HL-60 (cell line): ENCODE data around the gene MLLT3.

Experiments
- DNase-seq, 2 experiments: peaks; one replicate each; pipeline ENCODE4 v3.0.0-alpha.2; 2010 to 2020; ENCODE audit warnings: low read depth in 1 of 2, low spot score in 1 of 2
- H3K27ac ChIP-seq: fragments of 250-450 bp; sonication (Bioruptor Pico); replicated peaks from 2 replicates; pipeline ENCODE4 v1.5.1; 2020; ENCODE audit warnings: mild to moderate bottlenecking, moderate library complexity
- H3K27me3 ChIP-seq: fragments of 250-450 bp; sonication (Bioruptor Pico); 2 replicates; pipeline ENCODE4 v1.5.1; 2021; ENCODE audit warnings: mild to moderate bottlenecking, moderate library complexity; ENCODE audit not compliant: insufficient read depth, poor library complexity, severe bottlenecking
- H3K4me3 ChIP-seq: replicated peaks from 2 replicates; pipeline ENCODE4 v1.5.1; 2011; ENCODE audit warnings: mild to moderate bottlenecking, control low read depth, low read length; ENCODE audit not compliant: insufficient read depth
- GABPA ChIP-seq: IDR thresholded peaks from 2 replicates; pipeline ENCODE4 v1.6.1; 2012; ENCODE audit warnings: low read depth
- POLR2AphosphoS5 ChIP-seq: IDR thresholded peaks from 2 replicates; pipeline ENCODE4 v1.6.1; 2012; ENCODE audit warnings: low read depth
- SPI1 ChIP-seq: IDR thresholded peaks from 2 replicates; pipeline ENCODE4 v1.6.1; 2012; ENCODE audit warnings: low read depth, mild to moderate bottlenecking, borderline replicate concordance
- TF ChIP-seq, protein P1 (sequence below): IDR thresholded peaks from 2 replicates; pipeline ENCODE4 v1.6.1; 2012; ENCODE audit warnings: low read depth; ENCODE audit not compliant: insufficient replicate concordance
- TF ChIP-seq, protein P2 (sequence below): IDR thresholded peaks from one replicate; pipeline ENCODE4 v1.5.1; 2011; ENCODE audit warnings: low read length, control low read depth, inconsistent platforms; ENCODE audit not compliant: insufficient read depth

Gene MLLT3

DNA sequence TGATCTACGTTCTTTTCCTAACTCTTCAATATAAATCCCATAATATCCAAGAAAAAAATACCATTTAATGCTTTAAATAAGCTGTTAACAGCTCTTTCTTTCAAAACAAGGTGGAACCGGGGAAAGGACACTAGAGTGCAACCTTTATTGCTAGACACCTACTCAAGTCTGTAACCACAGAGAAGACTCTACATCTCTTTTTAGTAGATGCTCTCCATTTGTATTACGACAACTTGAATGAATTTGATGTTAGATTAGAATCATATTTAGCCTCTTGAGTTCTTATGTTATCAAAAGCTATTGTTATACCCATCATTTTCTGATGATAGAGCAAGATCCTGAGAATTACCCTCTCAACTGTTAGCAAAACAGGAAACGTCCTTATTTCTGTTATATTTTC lies 246.3 kb downstream of the MLLT3 start:
- no peak overlapping the region for H3K27ac ChIP-seq
- no peak for DNase-seq
- no peak overlapping the region for H3K4me3 ChIP-seq
- H3K27me3 ChIP-seq = no peaks in the 10 kb centered on the region
- TF ChIP-seq, protein P1, sequence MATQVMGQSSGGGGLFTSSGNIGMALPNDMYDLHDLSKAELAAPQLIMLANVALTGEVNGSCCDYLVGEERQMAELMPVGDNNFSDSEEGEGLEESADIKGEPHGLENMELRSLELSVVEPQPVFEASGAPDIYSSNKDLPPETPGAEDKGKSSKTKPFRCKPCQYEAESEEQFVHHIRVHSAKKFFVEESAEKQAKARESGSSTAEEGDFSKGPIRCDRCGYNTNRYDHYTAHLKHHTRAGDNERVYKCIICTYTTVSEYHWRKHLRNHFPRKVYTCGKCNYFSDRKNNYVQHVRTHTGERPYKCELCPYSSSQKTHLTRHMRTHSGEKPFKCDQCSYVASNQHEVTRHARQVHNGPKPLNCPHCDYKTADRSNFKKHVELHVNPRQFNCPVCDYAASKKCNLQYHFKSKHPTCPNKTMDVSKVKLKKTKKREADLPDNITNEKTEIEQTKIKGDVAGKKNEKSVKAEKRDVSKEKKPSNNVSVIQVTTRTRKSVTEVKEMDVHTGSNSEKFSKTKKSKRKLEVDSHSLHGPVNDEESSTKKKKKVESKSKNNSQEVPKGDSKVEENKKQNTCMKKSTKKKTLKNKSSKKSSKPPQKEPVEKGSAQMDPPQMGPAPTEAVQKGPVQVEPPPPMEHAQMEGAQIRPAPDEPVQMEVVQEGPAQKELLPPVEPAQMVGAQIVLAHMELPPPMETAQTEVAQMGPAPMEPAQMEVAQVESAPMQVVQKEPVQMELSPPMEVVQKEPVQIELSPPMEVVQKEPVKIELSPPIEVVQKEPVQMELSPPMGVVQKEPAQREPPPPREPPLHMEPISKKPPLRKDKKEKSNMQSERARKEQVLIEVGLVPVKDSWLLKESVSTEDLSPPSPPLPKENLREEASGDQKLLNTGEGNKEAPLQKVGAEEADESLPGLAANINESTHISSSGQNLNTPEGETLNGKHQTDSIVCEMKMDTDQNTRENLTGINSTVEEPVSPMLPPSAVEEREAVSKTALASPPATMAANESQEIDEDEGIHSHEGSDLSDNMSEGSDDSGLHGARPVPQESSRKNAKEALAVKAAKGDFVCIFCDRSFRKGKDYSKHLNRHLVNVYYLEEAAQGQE = no peak
- TF ChIP-seq SPI1 (no peak), GABPA (no peak), POLR2AphosphoS5 (no peak)
- TF ChIP-seq, protein P2, sequence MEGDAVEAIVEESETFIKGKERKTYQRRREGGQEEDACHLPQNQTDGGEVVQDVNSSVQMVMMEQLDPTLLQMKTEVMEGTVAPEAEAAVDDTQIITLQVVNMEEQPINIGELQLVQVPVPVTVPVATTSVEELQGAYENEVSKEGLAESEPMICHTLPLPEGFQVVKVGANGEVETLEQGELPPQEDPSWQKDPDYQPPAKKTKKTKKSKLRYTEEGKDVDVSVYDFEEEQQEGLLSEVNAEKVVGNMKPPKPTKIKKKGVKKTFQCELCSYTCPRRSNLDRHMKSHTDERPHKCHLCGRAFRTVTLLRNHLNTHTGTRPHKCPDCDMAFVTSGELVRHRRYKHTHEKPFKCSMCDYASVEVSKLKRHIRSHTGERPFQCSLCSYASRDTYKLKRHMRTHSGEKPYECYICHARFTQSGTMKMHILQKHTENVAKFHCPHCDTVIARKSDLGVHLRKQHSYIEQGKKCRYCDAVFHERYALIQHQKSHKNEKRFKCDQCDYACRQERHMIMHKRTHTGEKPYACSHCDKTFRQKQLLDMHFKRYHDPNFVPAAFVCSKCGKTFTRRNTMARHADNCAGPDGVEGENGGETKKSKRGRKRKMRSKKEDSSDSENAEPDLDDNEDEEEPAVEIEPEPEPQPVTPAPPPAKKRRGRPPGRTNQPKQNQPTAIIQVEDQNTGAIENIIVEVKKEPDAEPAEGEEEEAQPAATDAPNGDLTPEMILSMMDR = no peak

DNA sequence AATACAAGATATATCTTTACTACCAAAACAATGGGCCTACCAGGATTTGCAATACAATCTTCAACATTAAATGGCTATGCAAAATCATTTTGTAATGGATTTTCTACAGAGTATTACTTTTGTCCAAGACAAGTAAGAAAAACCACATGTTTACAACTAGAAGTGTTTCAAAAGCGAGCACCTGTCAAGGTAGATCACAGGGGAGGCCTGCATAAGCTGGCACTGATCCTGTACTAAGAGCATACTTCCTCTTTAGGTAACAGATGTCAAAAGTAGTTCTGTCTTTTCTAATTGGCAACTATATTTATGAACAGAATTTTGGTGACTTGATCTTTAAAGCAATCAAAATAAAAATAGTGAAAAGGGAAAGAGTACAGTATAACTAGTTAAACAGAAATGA lies 249.0 kb downstream of the MLLT3 start:
- DNase-seq = no peak
- no peak for TF ChIP-seq SPI1
- TF ChIP-seq POLR2AphosphoS5 = no peak
- TF ChIP-seq, protein P1 = no peak
- TF ChIP-seq, protein P2 = no peak
- no peak for TF ChIP-seq GABPA
- Histone ChIP-seq H3K27me3 (no peaks in the 10 kb centered on the region), H3K27ac (no peak overlapping the region), H3K4me3 (no peak overlapping the region)

DNA sequence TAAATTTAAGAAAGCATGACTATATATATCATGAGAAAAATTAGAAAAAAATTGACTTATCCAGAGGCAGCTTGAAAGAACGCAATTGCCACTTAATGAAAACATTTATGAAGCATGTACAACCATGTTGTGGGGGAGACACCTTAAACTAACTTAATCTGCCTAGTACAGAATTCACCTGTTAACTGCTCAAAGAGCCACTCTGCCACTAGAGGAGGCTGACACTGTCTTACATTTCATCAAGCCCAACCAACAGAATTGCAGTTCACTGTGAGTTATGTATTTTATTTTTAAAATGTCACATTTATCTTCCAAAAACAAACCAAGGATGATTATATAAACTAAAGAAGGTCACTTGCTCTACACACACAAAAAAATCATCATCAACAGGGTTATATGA lies 252.9 kb downstream of the MLLT3 start:
- DNase-seq = no peak
- no peak overlapping the region for H3K4me3 ChIP-seq
- TF ChIP-seq GABPA (no peak), POLR2AphosphoS5 (no peak), SPI1 (no peak)
- TF ChIP-seq, protein P1 = no peak
- TF ChIP-seq, protein P2 = no peak
- no peak overlapping the region for H3K27ac ChIP-seq
- H3K27me3 ChIP-seq = no peaks in the 10 kb centered on the region
